Upper lobe of left lung (tissue), 6 donors: ENCODE measurements around the gene RPA4. TPM values are rescaled to one million over a fixed set of nuclear protein-coding genes. Genes with fewer than 3 reads are reported as not detected.

ENCODE experiments used
- ATAC-seq, 2 donors: fragments of 200-7000 bp; cut with Tn5 transposase; one replicate each; pipeline ENCODE4 v1.9.1; 2022; ENCODE audit warnings: mild to moderate bottlenecking in 2 of 2, moderate library complexity in 2 of 2; ENCODE audit not compliant: low FRiP score in 2 of 2
- DNase-seq, 2 donors: peaks; one replicate each; pipeline ENCODE4 v3.0.0-alpha.2; 2019 to 2020
- H3K27ac ChIP-seq, 4 donors: fragments of 200-600 bp; sonication (generic); one replicate each; pipeline ENCODE4 v1.5.1; 2016 to 2019
- H3K27me3 ChIP-seq, 4 donors: fragments of 200-600 bp; sonication (generic); one replicate each; pipeline ENCODE4 v1.5.1; 2017 to 2019
- H3K36me3 ChIP-seq, 4 donors: fragments of 200-600 bp; sonication (generic); one replicate each; pipeline ENCODE4 v1.5.1; 2016 to 2019
- H3K4me1 ChIP-seq, 4 donors: fragments of 200-600 bp; sonication (generic); one replicate each; pipeline ENCODE4 v1.5.1; 2018 to 2019
- H3K4me3 ChIP-seq, 4 donors: fragments of 200-600 bp; sonication (generic); one replicate each; pipeline ENCODE4 v1.5.1; 2017 to 2019; ENCODE audit warnings: mild to moderate bottlenecking in 2 of 4, moderate library complexity in 1 of 4
- H3K9me3 ChIP-seq, 4 donors: fragments of 200-600 bp; sonication (generic); one replicate each; pipeline ENCODE4 v1.5.1; 2018 to 2019
- CTCF ChIP-seq, 6 experiments: fragments of 450-650 bp in 4 of 6; fragments of 200-600 bp in 2 of 6; sonication (generic) in 2 of 6; IDR thresholded peaks; one replicate each; pipeline ENCODE4 v1.5.1; 2016 to 2019; ENCODE audit warnings: antibody characterized with exemption in 6 of 6
- EP300 ChIP-seq, 4 donors: sonication (generic); formaldehyde crosslinking; IDR thresholded peaks; one replicate each; pipeline ENCODE4 v1.5.1; 2017; ENCODE audit warnings: antibody characterized with exemption in 4 of 4, control low read depth in 2 of 4
- POLR2A ChIP-seq, 4 donors: fragments of 450-650 bp; IDR thresholded peaks; one replicate each; pipeline ENCODE4 v1.5.1; 2016 to 2017; ENCODE audit warnings: antibody characterized with exemption in 4 of 4, mild to moderate bottlenecking in 2 of 4
- POLR2AphosphoS5 ChIP-seq, 2 donors: sonication (generic); formaldehyde crosslinking; IDR thresholded peaks; one replicate each; pipeline ENCODE4 v1.5.1; 2017; ENCODE audit warnings: antibody characterized with exemption in 2 of 2
- WGBS, 2 donors: methylation state at CpG; one replicate each; pipeline ENCODE4 v1.1.5; 2017 to 2018; 5-methylcytosine and 5-hydroxymethylcytosine counted together
- total RNA-seq, 6 donors: library from RNA; depleted of rRNA in 4 of 6; stranded (reverse); fragments of >200 nt in 4 of 6; gene quantifications; one replicate each; pipeline versions ENCODE4 v1.1.0 to v1.2.1, GENCODE V29; 2016 to 2021
- donor health status: DM: no; HTN: no; CAD: no; lungs with moderate emphysema.
- donor health status: DM: no; HTN: yes; CAD: no; lungs with severe emphysema.

RPA4 gene
- total RNA-seq, 6 donors from 2014 or later = 0.77 to 10.9 (median 4.2) TPM

DNA sequence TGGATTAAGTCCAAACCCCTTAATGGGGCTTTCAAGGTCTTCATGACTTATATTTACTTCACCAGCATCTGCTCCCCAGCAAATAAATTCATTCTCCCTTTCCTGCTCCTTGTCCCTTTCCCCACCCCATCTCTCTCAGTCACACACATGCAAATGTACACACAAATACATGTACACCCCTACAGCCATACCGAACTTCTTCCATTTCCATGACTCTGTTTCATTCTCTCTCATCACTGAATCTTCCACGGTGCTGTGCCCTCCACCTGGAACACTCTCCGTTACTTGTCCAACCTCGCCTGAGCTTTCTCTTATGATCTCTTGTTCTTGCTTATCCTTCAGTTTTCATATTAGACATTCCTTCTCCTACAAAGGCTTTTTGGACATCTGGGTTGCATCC lies 22.0 kb upstream of the RPA4 start:
- no peaks in the 10 kb centered on the region for H3K36me3 ChIP-seq
- no peak overlapping the region for H3K4me3 ChIP-seq
- no peak overlapping the region for H3K27ac ChIP-seq
- no peaks in the 10 kb centered on the region for H3K9me3 ChIP-seq
- WGBS, 2 donors = 85 to 96% methylated on average over 4 of the region's 4 CpGs
- no peaks in the 10 kb centered on the region for H3K27me3 ChIP-seq
- no peak for DNase-seq
- ATAC-seq = no peak
- TF ChIP-seq EP300 (IDR thresholded peaks at IDR 0.05) (no peak), CTCF (IDR thresholded peaks at IDR 0.05) (no peak), POLR2AphosphoS5 (IDR thresholded peaks at IDR 0.05) (no peak), POLR2A (IDR thresholded peaks at IDR 0.05) (no peak)
- H3K4me1 ChIP-seq = no peaks in the 10 kb centered on the region

- no peaks in the 10 kb centered on the region for H3K9me3 ChIP-seq
- H3K27ac ChIP-seq = no peak overlapping the region
- no peaks in the 10 kb centered on the region for H3K27me3 ChIP-seq
- peaks cover 0 to 9% (median 0%) of the 10 kb centered on the region in 4 donors for H3K36me3 ChIP-seq
- H3K4me3 ChIP-seq = no peak overlapping the region
- WGBS, 2 donors = 86 to 90% methylated on average over 1 to 13 of the region's 13 CpGs
- H3K4me1 ChIP-seq = no peaks in the 10 kb centered on the region
- DNase-seq (no peak), ATAC-seq (no peak)
- no peak for TF ChIP-seq CTCF (IDR thresholded peaks at IDR 0.05)
- no peak for TF ChIP-seq EP300 (IDR thresholded peaks at IDR 0.05)
- TF ChIP-seq POLR2A (IDR thresholded peaks at IDR 0.05) = no peak
- no peak for TF ChIP-seq POLR2AphosphoS5 (IDR thresholded peaks at IDR 0.05)
Measured at GRCh38 chrX:96884027-96884426, 319 bp downstream of the RPA4 start.

GRCh38 chrX:96889726-96890125 lies 6.0 kb downstream of the RPA4 start:
- ATAC-seq (peak in 1 of 2 donors; percentile 68), DNase-seq (no peak)
- Histone ChIP-seq H3K4me1 (no peaks in the 10 kb centered on the region), H3K9me3 (no peaks in the 10 kb centered on the region), H3K36me3 (peaks cover 0 to under 1% (median 0%) of the 10 kb centered on the region in 4 donors), H3K27me3 (no peaks in the 10 kb centered on the region), H3K27ac (no peak overlapping the region), H3K4me3 (no peak overlapping the region)
- TF ChIP-seq EP300 (IDR thresholded peaks at IDR 0.05) (no peak), POLR2AphosphoS5 (IDR thresholded peaks at IDR 0.05) (no peak), CTCF (IDR thresholded peaks at IDR 0.05) (no peak), POLR2A (IDR thresholded peaks at IDR 0.05) (no peak)
- 75 to 93% methylated on average over 1 of the region's 1 CpG for WGBS, 2 donors

DNA sequence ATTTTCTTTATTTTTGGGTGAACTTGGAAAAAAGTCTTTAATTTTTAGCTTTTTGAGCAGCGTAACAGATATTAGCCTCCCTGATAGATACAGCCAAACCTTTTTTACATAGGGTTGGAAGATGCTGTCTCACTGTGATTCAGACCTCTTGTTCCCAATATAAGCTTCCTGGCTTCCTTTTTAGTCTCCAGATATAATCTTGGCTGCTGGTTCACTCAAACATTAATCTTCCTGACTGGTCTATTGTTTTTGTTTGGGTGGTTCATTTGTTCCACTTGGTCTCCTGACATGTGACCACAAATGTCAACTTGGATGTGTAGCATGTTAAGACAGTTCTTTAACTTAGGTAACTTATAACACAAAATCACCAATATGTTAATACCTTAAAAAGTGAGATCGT lies 23.0 kb downstream of the RPA4 start:
- Histone ChIP-seq H3K36me3 (no peaks in the 10 kb centered on the region), H3K4me1 (peaks cover 0 to 6% (median 0%) of the 10 kb centered on the region in 4 donors), H3K9me3 (no peaks in the 10 kb centered on the region), H3K27me3 (no peaks in the 10 kb centered on the region), H3K4me3 (no peak overlapping the region), H3K27ac (peak overlapping the region in 1 of 4 donors; percentile 38)
- DNase-seq = no peak
- no peak for ATAC-seq
- no peak for TF ChIP-seq POLR2AphosphoS5 (IDR thresholded peaks at IDR 0.05)
- TF ChIP-seq EP300 (IDR thresholded peaks at IDR 0.05) = peak in 2 of 4 donors; percentile 37 to 61
- 76 to 82% methylated on average over 2 of the region's 2 CpGs for WGBS, 2 donors

DNA sequence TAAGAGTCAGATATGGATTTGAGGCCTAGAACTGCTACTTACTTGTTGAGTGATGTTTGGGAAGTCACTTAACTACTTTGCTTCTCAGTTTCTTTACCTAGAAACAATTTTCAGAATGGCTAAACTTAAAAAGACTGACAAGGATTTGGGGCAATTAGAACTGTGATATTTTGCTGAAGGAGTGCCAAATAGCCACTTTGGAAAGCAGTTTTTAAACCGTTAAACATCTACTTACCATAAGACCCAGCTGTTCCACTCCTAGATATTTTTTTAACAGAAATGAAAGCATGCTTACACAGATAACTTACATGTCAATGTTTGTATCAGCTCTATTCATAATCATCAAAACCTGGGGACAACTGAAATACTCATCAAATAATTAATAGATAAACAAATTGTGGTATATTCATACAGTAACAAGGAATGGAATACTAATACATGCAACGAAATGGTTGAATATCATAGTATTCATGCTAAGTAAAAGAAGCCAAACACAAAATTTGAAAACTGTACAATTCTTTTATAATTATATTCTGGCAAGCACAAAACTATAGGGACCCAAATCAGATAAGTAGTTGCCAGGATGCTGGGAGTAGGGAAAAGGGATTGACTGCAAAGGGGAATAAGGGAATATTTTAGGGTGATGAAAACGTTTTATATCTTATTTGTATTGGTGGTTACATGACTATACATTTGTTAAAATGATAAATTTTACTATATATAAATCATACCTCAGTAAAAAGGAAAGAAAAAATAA lies 24.0 kb downstream of the RPA4 start:
- ATAC-seq (no peak), DNase-seq (no peak)
- Histone ChIP-seq H3K9me3 (no peaks in the 10 kb centered on the region), H3K27ac (peak overlapping the region in 2 of 4 donors; percentile 38 to 40), H3K36me3 (no peaks in the 10 kb centered on the region), H3K27me3 (no peaks in the 10 kb centered on the region), H3K4me1 (peaks cover 0 to 6% (median 0%) of the 10 kb centered on the region in 4 donors), H3K4me3 (no peak overlapping the region)
- no peak for TF ChIP-seq POLR2AphosphoS5 (IDR thresholded peaks at IDR 0.05)
- no peak for TF ChIP-seq CTCF (IDR thresholded peaks at IDR 0.05)
- no peak for TF ChIP-seq EP300 (IDR thresholded peaks at IDR 0.05)
- TF ChIP-seq POLR2A (IDR thresholded peaks at IDR 0.05) = no peak
- WGBS, 2 donors = 52 to 63% methylated on average over 3 of the region's 3 CpGs
